Duodenal mucosa (tissue), 2 donors: ENCODE measurements around the gene TSPAN9.

ENCODE experiments used
- H3K27ac ChIP-seq: one replicate; pipeline ENCODE4 v1.7.0; 2013; ENCODE audit warnings: low read depth, low read length
- H3K27me3 ChIP-seq, 2 donors: one replicate each; pipeline ENCODE4 v1.7.0; 2013; ENCODE audit warnings: low read length in 2 of 2, control low read depth in 1 of 2; ENCODE audit not compliant: insufficient read depth in 2 of 2, control insufficient read depth in 1 of 2
- H3K36me3 ChIP-seq, 2 donors: one replicate each; pipeline ENCODE4 v1.7.0; 2013; ENCODE audit warnings: low read length in 2 of 2, control low read depth in 1 of 2; ENCODE audit not compliant: insufficient read depth in 2 of 2, control insufficient read depth in 1 of 2
- H3K4me1 ChIP-seq, 2 donors: one replicate each; pipeline ENCODE4 v1.7.0; 2013; ENCODE audit warnings: low read length in 2 of 2, control low read depth in 1 of 2; ENCODE audit not compliant: insufficient read depth in 2 of 2, control insufficient read depth in 1 of 2
- H3K4me3 ChIP-seq, 2 donors: one replicate each; pipeline ENCODE4 v1.7.0; 2013; ENCODE audit warnings: low read length in 2 of 2, low read depth in 1 of 2
- H3K9ac ChIP-seq, 2 donors: one replicate each; pipeline ENCODE4 v1.7.0; 2013; ENCODE audit warnings: low read length in 2 of 2, low read depth in 1 of 2
- H3K9me3 ChIP-seq, 2 donors: one replicate each; pipeline ENCODE4 v1.7.0; 2013; ENCODE audit warnings: low read length in 2 of 2, control low read depth in 1 of 2; ENCODE audit not compliant: control insufficient read depth in 1 of 2

TSPAN9 gene

GRCh38 chr12:3257411-3257810 lies 180.2 kb downstream of the TSPAN9 start:
- H3K4me1 ChIP-seq, result no peaks in the 10 kb centered on the region
- H3K27ac ChIP-seq, result no peak overlapping the region
- H3K9me3 ChIP-seq, result no peaks in the 10 kb centered on the region
- H3K9ac ChIP-seq, result no peak overlapping the region
- H3K36me3 ChIP-seq, result no peaks in the 10 kb centered on the region
- H3K27me3 ChIP-seq, result no peaks in the 10 kb centered on the region
- H3K4me3 ChIP-seq, result no peak overlapping the region

GRCh38 chr12:3259973-3260372 lies 182.8 kb downstream of the TSPAN9 start:
- Histone ChIP-seq H3K27ac (no peak overlapping the region), H3K4me1 (no peaks in the 10 kb centered on the region), H3K9ac (no peak overlapping the region), H3K36me3 (no peaks in the 10 kb centered on the region), H3K9me3 (no peaks in the 10 kb centered on the region), H3K4me3 (no peak overlapping the region), H3K27me3 (no peaks in the 10 kb centered on the region)

- H3K36me3 ChIP-seq, result no peaks in the 10 kb centered on the region
- H3K9ac ChIP-seq, result no peak overlapping the region
- H3K4me1 ChIP-seq, result no peaks in the 10 kb centered on the region
- no peaks in the 10 kb centered on the region for H3K27me3 ChIP-seq
- H3K27ac ChIP-seq, result no peak overlapping the region
- no peak overlapping the region for H3K4me3 ChIP-seq
- H3K9me3 ChIP-seq, result no peaks in the 10 kb centered on the region
These were observed 184.7 kb downstream of the TSPAN9 start for GRCh38 chr12:3261782-3262359.

DNA sequence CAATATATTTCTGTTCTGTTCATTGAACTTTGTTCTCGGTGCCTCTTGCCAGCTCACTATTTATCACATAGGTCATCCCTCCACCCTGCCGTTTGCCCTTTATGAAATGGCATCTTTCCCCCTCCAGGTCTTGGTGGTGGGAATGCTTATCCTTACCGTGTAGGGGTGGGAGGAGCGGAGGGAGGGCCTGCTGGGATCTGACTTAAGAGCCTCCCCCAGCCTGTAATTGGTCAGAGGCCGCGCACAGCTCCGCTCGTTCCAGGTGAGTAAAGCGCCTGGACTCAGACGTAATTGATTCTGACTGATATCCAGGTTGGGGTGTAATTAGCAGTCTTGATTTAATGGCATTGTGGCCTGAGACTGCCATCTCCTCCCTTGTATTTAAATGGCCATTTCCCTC lies 185.3 kb downstream of the TSPAN9 start:
- H3K27me3 ChIP-seq, result no peaks in the 10 kb centered on the region
- no peaks in the 10 kb centered on the region for H3K36me3 ChIP-seq
- no peaks in the 10 kb centered on the region for H3K9me3 ChIP-seq
- no peak overlapping the region for H3K9ac ChIP-seq
- no peak overlapping the region for H3K27ac ChIP-seq
- H3K4me1 ChIP-seq, result no peaks in the 10 kb centered on the region
- H3K4me3 ChIP-seq, result no peak overlapping the region

DNA sequence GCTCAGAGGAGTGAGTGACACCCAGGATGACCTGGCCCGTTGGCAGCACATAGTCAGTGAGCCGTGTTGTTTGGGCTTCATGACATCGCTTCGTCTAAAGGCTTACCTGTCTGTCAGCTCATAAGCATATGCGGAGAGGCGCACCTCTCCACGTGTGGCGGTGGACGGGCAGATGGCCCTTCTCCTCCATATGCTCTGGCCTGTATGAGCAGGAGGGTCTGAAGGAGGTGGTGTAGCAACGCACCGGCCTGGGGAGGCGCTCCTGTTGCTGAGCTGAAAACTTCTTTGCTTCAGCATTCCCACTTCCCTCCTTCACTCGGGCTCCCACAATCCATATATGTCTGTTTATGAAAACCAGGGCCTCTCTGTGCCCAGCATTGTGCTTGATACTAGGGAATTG lies 186.1 kb downstream of the TSPAN9 start:
- Histone ChIP-seq H3K4me3 (no peak overlapping the region), H3K27ac (no peak overlapping the region)

GRCh38 chr12:3263939-3264922 lies 187.1 kb downstream of the TSPAN9 start:
- Histone ChIP-seq H3K9me3 (no peaks in the 10 kb centered on the region), H3K4me3 (no peak overlapping the region), H3K27ac (no peak overlapping the region), H3K9ac (no peak overlapping the region), H3K36me3 (no peaks in the 10 kb centered on the region), H3K27me3 (no peaks in the 10 kb centered on the region), H3K4me1 (no peaks in the 10 kb centered on the region)

More for the DNA sequence above, 186.1 kb downstream of the TSPAN9 start:
- Histone ChIP-seq H3K9me3 (no peaks in the 10 kb centered on the region), H3K36me3 (no peaks in the 10 kb centered on the region), H3K9ac (no peak overlapping the region), H3K27me3 (no peaks in the 10 kb centered on the region), H3K4me1 (no peaks in the 10 kb centered on the region)

DNA sequence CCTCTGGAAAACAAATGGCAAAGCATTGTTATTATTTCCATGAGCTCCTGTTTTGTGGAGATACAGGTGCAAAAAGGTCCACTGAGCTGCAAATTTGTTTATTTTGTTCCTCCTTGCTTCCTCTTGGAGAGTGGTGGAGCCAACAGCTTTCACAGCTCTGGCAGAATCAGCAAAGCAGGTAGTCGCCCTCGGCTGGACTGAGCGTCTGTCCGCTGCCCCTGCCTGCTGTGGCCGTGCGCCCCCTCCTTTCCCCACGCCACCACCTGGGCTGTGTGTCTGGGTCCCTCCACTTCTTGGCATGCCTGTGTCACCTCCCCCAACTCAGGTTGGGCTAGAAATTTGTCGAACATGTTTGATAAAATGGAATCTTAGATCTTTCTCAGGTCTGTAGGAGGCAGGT lies 188.2 kb downstream of the TSPAN9 start:
- H3K4me3 ChIP-seq, result no peak overlapping the region
- no peaks in the 10 kb centered on the region for H3K36me3 ChIP-seq
- H3K27me3 ChIP-seq, result no peaks in the 10 kb centered on the region
- no peaks in the 10 kb centered on the region for H3K9me3 ChIP-seq
- no peak overlapping the region for H3K27ac ChIP-seq
- H3K9ac ChIP-seq, result no peak overlapping the region
- no peaks in the 10 kb centered on the region for H3K4me1 ChIP-seq

- Histone ChIP-seq H3K36me3 (no peaks in the 10 kb centered on the region), H3K27ac (no peak overlapping the region), H3K4me1 (no peaks in the 10 kb centered on the region), H3K9ac (no peak overlapping the region), H3K4me3 (no peak overlapping the region), H3K27me3 (no peaks in the 10 kb centered on the region), H3K9me3 (no peaks in the 10 kb centered on the region)
These were observed 189.5 kb downstream of the TSPAN9 start for GRCh38 chr12:3266638-3267037.

DNA sequence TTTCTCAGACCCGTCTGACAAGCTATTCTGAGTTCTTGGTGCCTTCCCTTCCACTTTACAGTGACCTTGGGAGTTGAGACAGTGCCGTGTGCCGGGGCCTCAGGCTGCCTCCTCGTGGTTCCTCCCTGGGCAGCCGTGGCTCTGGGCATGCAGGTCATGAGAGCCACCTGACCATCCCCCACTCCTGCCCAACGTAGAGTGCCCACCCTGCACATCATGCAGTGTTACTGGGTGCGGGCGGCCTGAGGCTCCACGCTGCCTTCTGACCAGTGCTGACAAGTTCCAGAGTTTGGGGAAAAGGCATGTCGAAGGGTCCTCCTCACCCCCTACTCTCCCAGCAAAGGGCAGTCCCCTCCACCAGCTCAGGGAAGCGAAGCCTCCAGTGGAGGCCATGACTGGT lies 190.5 kb downstream of the TSPAN9 start:
- no peak overlapping the region for H3K27ac ChIP-seq

DNA sequence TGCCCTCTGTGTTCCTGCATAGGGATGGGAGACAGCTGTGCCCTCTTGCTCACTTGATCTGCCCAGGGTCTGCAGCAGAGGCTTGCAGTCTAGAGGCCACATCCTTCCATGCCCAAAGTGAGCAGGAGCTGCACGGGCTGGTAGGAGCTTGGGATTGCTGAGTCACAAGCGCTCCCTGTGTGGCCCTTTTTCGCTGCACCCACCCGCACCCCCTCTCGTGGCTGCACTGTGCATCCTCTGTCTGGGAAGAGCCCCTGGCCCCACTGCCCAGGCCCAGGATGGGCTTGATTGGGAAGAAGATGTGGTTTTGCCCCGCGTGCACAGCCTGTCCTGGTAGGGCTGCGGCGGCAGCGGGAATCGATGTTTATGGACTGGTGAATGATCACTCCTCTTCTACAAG lies 192.4 kb downstream of the TSPAN9 start:
- Histone ChIP-seq H3K36me3 (no peaks in the 10 kb centered on the region), H3K9ac (no peak overlapping the region), H3K4me1 (no peaks in the 10 kb centered on the region), H3K27ac (no peak overlapping the region), H3K9me3 (no peaks in the 10 kb centered on the region), H3K4me3 (no peak overlapping the region), H3K27me3 (no peaks in the 10 kb centered on the region)

More for the DNA sequence above, 190.5 kb downstream of the TSPAN9 start:
- Histone ChIP-seq H3K4me1 (no peaks in the 10 kb centered on the region), H3K27me3 (no peaks in the 10 kb centered on the region), H3K36me3 (no peaks in the 10 kb centered on the region), H3K9ac (no peak overlapping the region), H3K4me3 (no peak overlapping the region), H3K9me3 (no peaks in the 10 kb centered on the region)
